Measurements from ENCODE around the gene UGT2B17. TPM values are rescaled to one million over a fixed set of nuclear protein-coding genes. Genes with fewer than 3 reads are reported as not detected.
"Not testable (repeated sequence)": the region's sequence is repeated elsewhere in the genome, so short reads cannot be mapped to it uniquely, and the experiment has no call there.

UGT2B17 gene
- total and polyA plus RNA-seq, 2 of the 4 experiments (the other 2 are of a cell fraction), result not detected

GRCh38 chr4:68542742-68543141, 33.4 kb downstream of the UGT2B17 start:
- H2BK120ac ChIP-seq (ENCODE audit: low read depth, low read length); H3K36me3 ChIP-seq (ENCODE audit: control insufficient read depth, insufficient read depth, low read length); H3K4ac ChIP-seq (ENCODE audit: low read depth, low read length); H2BK15ac ChIP-seq (ENCODE audit: low read depth, low read length); H3K27me3 ChIP-seq (ENCODE audit: control insufficient read depth, insufficient read depth, low read length); POLR2A ChIA-PET (ENCODE audit: unreplicated experiment); H3K56ac ChIP-seq (ENCODE audit: extremely low read depth, insufficient read depth, low read length); DNase-seq; H3K14ac ChIP-seq (replicated peaks; ENCODE audit: low read depth, low read length); ATAC-seq (ENCODE audit: low read depth); H2AK9ac ChIP-seq (replicated peaks; ENCODE audit: low read depth, low read length, poor library complexity); H3K4me1 ChIP-seq (ENCODE audit: control insufficient read depth, insufficient read depth, low read length); CTCF ChIA-PET; H4K20me1 ChIP-seq (ENCODE audit: insufficient read depth, low read length); H3K27ac ChIP-seq (ENCODE audit: insufficient read depth, low read length); H3K9ac ChIP-seq (ENCODE audit: low read depth, low read length); intact Hi-C loops (cut with micrococcal nuclease); H4K8ac ChIP-seq (ENCODE audit: low read depth in 2 of 2, low read length in 2 of 2); H3K9me1 ChIP-seq (ENCODE audit: insufficient read depth, low read length); dilution Hi-C loops (cut with HindIII; ENCODE audit: low sequenced_read_pairs, unreplicated experiment); H3K4me2 ChIP-seq (ENCODE audit: low read depth, low read length); H3K23ac ChIP-seq (ENCODE audit: low read depth, low read length); H2BK20ac ChIP-seq (ENCODE audit: low read depth, low read length); H2AK5ac ChIP-seq (ENCODE audit: low read depth, low read length); H3K79me1 ChIP-seq (ENCODE audit: low read depth in 1 of 2, low read length in 2 of 2); H2BK5ac ChIP-seq (ENCODE audit: low read depth, low read length, poor library complexity, severe bottlenecking); in situ Hi-C loops (cut with MboI; ENCODE audit: low sequenced_read_pairs); H2AFZ ChIP-seq (replicated peaks; ENCODE audit: low read length, poor library complexity); H4K5ac ChIP-seq (ENCODE audit: low read depth, low read length); H4K91ac ChIP-seq (ENCODE audit: insufficient read depth, low read depth, low read length); H3K4me3 ChIP-seq (ENCODE audit: insufficient read depth, low read depth, low read length); H3K18ac ChIP-seq (ENCODE audit: low read depth, low read length); H3K9me3 ChIP-seq (ENCODE audit: control insufficient read depth, insufficient read depth, low read length); BruUV-seq (replicated peaks): not testable (repeated sequence)
- no CpG with 5 or more reads among the region's 13 CpGs for WGBS, 2 experiments (ENCODE audit: extremely low coverage in 2 of 2, insufficient read length in 1 of 2)
